Endodermal cell (in vitro differentiated cells): Measurements from ENCODE around the gene DDO. TPM values are rescaled to one million over a fixed set of nuclear protein-coding genes. Genes with fewer than 3 reads are reported as not detected.

ENCODE experiments used
- DNase-seq: peaks from one replicate; pipeline ENCODE4 v3.0.0-alpha.2; 2017
- H3K27ac ChIP-seq: 2 replicates; pipeline ENCODE4 v1.5.1; 2013; ENCODE audit warnings: mild to moderate bottlenecking, low read depth, low read length, moderate library complexity
- H3K27me3 ChIP-seq: 2 replicates; pipeline ENCODE4 v1.6.1; 2013; ENCODE audit warnings: mild to moderate bottlenecking, low read length, moderate library complexity; ENCODE audit not compliant: insufficient read depth, control insufficient read depth, poor library complexity, severe bottlenecking
- H3K36me3 ChIP-seq: 2 replicates; pipeline ENCODE4 v1.7.0; 2013; ENCODE audit warnings: mild to moderate bottlenecking, low read length, moderate library complexity; ENCODE audit not compliant: control insufficient read depth, insufficient read depth
- H3K4me1 ChIP-seq: one replicate; pipeline ENCODE4 v1.7.0; 2013; ENCODE audit warnings: low read length; ENCODE audit not compliant: control insufficient read depth, insufficient read depth
- H3K4me3 ChIP-seq: 2 replicates; pipeline ENCODE4 v1.5.1; 2013; ENCODE audit warnings: mild to moderate bottlenecking, low read length, moderate library complexity
- H3K9ac ChIP-seq: 2 replicates; pipeline ENCODE4 v1.6.1; 2013; ENCODE audit warnings: mild to moderate bottlenecking, low read length, moderate library complexity; ENCODE audit not compliant: poor library complexity, severe bottlenecking; ENCODE audit errors: extremely low read depth
- H3K9me3 ChIP-seq: 2 replicates; pipeline ENCODE4 v1.6.1; 2013; ENCODE audit warnings: mild to moderate bottlenecking, low read length, moderate library complexity; ENCODE audit not compliant: control insufficient read depth
- H3K27ac Mint-ChIP-seq: 2 replicates; pipeline ENCODE4 v1.8.0; 2020; ENCODE audit warnings: mixed read lengths
- H3K27me3 Mint-ChIP-seq: 2 replicates; pipeline ENCODE4 v1.8.0; 2021; ENCODE audit warnings: mild to moderate bottlenecking, mixed read lengths; ENCODE audit not compliant: insufficient read depth
- H3K36me3 Mint-ChIP-seq: 2 replicates; pipeline ENCODE4 v1.8.0; 2020; ENCODE audit warnings: low read depth, mixed read lengths
- H3K4me1 Mint-ChIP-seq: 2 replicates; pipeline ENCODE4 v1.8.0; 2020; ENCODE audit warnings: mixed read lengths
- H3K4me3 Mint-ChIP-seq: 2 replicates; pipeline ENCODE4 v1.8.0; 2020; ENCODE audit warnings: mild to moderate bottlenecking, moderate library complexity, mixed read lengths
- H3K9me3 Mint-ChIP-seq: 2 replicates; pipeline ENCODE4 v1.8.0; 2020; ENCODE audit warnings: mild to moderate bottlenecking, mixed read lengths
- WGBS, 2 experiments: methylation state at CpG; one replicate each; pipeline versions ENCODE4 v1.1.5 to v1.1.7; 2013; ENCODE audit warnings: missing lambda C conversion rate in 2 of 2, mixed read lengths in 1 of 2; ENCODE audit not compliant: insufficient coverage in 1 of 2, insufficient read length in 1 of 2; 5-methylcytosine and 5-hydroxymethylcytosine counted together
- total RNA-seq, 2 donors: library from RNA; stranded (reverse); fragmentation: NEBNext Ultra II Directional in 1 of 2; extraction: Animal tissue kit (Norgen Biotek cat#: 25700) in 1 of 2; gene quantifications; 2 replicates in 1 of 2; 3 replicates in 1 of 2; pipeline ENCODE4 v1.2.1, GENCODE V29; 2021
- TF ChIP-seq, protein P1 (sequence below): fragments of 200-600 bp; sonication (generic); conservative IDR thresholded peaks from 2 replicates; pipeline ENCODE4 v1.5.0; 2021; ENCODE audit warnings: antibody characterized with exemption, mild to moderate bottlenecking

DDO gene
- total RNA-seq, 2 donors from 2014 or later = not detected

DNA sequence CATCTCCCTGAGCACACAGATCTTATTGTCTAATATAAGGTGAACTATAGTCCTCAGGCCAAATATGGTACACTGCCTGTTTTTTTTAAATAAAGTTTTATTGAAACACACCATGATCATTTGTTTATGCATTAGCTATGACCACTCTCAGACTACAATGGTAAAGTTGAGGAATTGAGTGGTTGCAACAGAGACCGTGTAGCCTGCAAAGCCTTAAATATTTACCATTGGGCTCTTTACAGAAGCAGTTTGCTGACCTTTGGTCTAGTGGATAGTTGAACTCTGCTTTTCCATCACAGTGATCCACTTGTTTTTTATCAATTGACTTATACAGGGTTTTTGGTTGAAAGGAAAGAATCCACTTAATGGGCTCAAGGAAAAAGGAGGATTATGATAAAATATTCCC is 29.9 kb downstream of the DDO start:
- H3K4me3 Mint-ChIP-seq = no peak overlapping the region
- DNase-seq = no peak
- Histone ChIP-seq H3K9ac (no peak overlapping the region), H3K4me3 (no peak overlapping the region), H3K27ac (no peak overlapping the region), H3K36me3 (no peaks in the 10 kb centered on the region), H3K9me3 (no peaks in the 10 kb centered on the region), H3K4me1 (peaks cover 13% of the 10 kb centered on the region), H3K27me3 (no peaks in the 10 kb centered on the region)
- H3K36me3 Mint-ChIP-seq = no peaks in the 10 kb centered on the region
- WGBS, 2 experiments = 89 to 95% methylated on average over 1 of the region's 1 CpG
- H3K9me3 Mint-ChIP-seq = peaks cover 5% of the 10 kb centered on the region
- no peak overlapping the region for H3K27ac Mint-ChIP-seq
- peaks cover 7% of the 10 kb centered on the region for H3K27me3 Mint-ChIP-seq
- TF ChIP-seq, protein P1, sequence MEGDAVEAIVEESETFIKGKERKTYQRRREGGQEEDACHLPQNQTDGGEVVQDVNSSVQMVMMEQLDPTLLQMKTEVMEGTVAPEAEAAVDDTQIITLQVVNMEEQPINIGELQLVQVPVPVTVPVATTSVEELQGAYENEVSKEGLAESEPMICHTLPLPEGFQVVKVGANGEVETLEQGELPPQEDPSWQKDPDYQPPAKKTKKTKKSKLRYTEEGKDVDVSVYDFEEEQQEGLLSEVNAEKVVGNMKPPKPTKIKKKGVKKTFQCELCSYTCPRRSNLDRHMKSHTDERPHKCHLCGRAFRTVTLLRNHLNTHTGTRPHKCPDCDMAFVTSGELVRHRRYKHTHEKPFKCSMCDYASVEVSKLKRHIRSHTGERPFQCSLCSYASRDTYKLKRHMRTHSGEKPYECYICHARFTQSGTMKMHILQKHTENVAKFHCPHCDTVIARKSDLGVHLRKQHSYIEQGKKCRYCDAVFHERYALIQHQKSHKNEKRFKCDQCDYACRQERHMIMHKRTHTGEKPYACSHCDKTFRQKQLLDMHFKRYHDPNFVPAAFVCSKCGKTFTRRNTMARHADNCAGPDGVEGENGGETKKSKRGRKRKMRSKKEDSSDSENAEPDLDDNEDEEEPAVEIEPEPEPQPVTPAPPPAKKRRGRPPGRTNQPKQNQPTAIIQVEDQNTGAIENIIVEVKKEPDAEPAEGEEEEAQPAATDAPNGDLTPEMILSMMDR = no peak
- peaks cover 16% of the 10 kb centered on the region for H3K4me1 Mint-ChIP-seq

DNA sequence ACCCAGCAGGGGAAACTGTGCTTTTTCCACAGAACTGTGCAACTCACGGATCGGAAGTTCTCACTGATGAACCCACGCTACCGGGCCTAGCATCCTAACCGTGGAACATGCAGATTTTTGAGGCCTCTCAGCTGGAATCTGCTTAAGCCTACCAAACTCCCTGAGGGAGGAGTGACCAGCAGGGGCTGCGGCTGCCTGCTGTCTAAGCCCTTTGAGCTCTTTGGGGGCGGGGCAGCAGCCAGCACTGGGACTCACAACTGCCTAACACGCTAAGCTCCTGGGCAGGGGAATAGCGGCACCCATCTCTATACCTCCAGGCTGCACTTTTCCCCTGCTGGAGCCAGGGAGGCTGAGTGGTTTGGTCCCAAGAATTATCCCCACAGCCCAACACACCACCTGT is 36.8 kb downstream of the DDO start:
- Histone ChIP-seq H3K27ac (no peak overlapping the region), H3K36me3 (no peaks in the 10 kb centered on the region), H3K9me3 (no peaks in the 10 kb centered on the region), H3K4me3 (no peak overlapping the region), H3K9ac (no peak overlapping the region), H3K27me3 (no peaks in the 10 kb centered on the region), H3K4me1 (no peaks in the 10 kb centered on the region)
- peaks cover 5% of the 10 kb centered on the region for H3K9me3 Mint-ChIP-seq
- TF ChIP-seq, protein P1 = peak; percentile 63
- H3K27ac Mint-ChIP-seq = no peak overlapping the region
- H3K4me1 Mint-ChIP-seq = peaks cover 7% of the 10 kb centered on the region
- H3K27me3 Mint-ChIP-seq = peaks cover 22% of the 10 kb centered on the region
- H3K36me3 Mint-ChIP-seq = no peaks in the 10 kb centered on the region
- DNase-seq = peak; percentile 89
- 69 to 72% methylated on average over 7 to 9 of the region's 9 CpGs for WGBS, 2 experiments
- no peak overlapping the region for H3K4me3 Mint-ChIP-seq

DNA sequence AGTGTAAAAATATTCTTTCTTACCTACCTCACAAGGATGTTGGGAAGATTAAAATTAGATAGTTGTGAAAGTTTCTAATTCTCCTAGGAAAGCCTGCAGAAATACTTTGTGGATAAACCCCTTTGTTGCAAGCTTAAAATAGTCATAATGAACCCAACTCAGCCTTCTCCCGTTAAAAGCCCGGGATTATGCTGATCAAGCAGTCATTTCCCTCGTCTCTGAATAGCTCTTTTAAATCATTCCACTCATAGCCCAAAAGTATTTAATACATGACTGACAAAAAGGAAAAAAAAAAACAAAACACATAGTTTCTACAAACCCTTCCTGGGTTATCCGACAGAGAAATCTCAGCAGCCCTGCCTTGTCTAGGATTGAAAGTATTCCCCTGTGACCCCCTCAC is 46.3 kb downstream of the DDO start:
- Histone ChIP-seq H3K4me3 (no peak overlapping the region), H3K27me3 (no peaks in the 10 kb centered on the region), H3K36me3 (no peaks in the 10 kb centered on the region), H3K9me3 (no peaks in the 10 kb centered on the region), H3K4me1 (peaks cover 14% of the 10 kb centered on the region), H3K27ac (peak overlapping the region; percentile 87), H3K9ac (no peak overlapping the region)
- 59 to 64% methylated on average over 3 to 4 of the region's 4 CpGs for WGBS, 2 experiments
- TF ChIP-seq, protein P1 = no peak
- Mint-ChIP-seq H3K36me3 (no peaks in the 10 kb centered on the region), H3K9me3 (no peaks in the 10 kb centered on the region), H3K4me1 (peaks cover 33% of the 10 kb centered on the region), H3K27me3 (peaks cover 18% of the 10 kb centered on the region), H3K4me3 (no peak overlapping the region), H3K27ac (no peak overlapping the region)
- DNase-seq = no peak
